ENCODE data around the gene MAP3K5. TPM values are rescaled to one million over a fixed set of nuclear protein-coding genes. Genes with fewer than 3 reads are reported as not detected.

MAP3K5 gene
- polyA plus RNA-seq, 1 experiment, result 2.5 TPM

GRCh38 chr6:136576821-136577220 is 215.5 kb downstream of the MAP3K5 start:
- Histone ChIP-seq H3K36me3 (ENCODE audit: control insufficient read depth, insufficient read depth, low read length) (no peaks in the 10 kb centered on the region), H3K4me3 (ENCODE audit: low read depth, low read length) (no peak overlapping the region), H3K27me3 (ENCODE audit: control insufficient read depth, insufficient read depth, low read length) (no peaks in the 10 kb centered on the region)
- no peak for DNase-seq (ENCODE audit: low read depth)
- ChIA-PET POLR2A (no interaction called here), CTCF (no interaction called here)
- TF ChIP-seq, protein P1, sequence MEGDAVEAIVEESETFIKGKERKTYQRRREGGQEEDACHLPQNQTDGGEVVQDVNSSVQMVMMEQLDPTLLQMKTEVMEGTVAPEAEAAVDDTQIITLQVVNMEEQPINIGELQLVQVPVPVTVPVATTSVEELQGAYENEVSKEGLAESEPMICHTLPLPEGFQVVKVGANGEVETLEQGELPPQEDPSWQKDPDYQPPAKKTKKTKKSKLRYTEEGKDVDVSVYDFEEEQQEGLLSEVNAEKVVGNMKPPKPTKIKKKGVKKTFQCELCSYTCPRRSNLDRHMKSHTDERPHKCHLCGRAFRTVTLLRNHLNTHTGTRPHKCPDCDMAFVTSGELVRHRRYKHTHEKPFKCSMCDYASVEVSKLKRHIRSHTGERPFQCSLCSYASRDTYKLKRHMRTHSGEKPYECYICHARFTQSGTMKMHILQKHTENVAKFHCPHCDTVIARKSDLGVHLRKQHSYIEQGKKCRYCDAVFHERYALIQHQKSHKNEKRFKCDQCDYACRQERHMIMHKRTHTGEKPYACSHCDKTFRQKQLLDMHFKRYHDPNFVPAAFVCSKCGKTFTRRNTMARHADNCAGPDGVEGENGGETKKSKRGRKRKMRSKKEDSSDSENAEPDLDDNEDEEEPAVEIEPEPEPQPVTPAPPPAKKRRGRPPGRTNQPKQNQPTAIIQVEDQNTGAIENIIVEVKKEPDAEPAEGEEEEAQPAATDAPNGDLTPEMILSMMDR (IDR thresholded peaks at IDR 0.05; ENCODE audit: insufficient read depth, low read depth, low read length), result no peak

DNA sequence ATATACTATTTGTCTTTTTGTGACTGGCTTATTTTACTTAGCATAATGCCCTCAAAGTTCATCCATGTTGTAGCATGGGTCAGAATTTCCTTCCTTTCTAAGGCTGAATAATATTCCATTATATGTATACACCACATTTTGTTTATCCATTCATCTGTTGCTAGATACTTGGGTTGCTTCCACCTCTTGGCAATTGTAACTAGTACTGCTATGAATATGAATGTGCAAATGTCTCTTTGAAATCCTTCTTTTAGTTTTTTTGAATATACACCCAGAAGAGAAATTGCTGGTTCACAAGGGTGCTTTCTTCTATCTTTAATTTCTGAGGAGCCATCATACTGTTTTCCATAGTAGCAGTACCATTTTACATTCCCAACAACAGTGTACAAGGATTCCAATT is 220.8 kb downstream of the MAP3K5 start:
- H3K36me3 ChIP-seq (ENCODE audit: control insufficient read depth, insufficient read depth, low read length), result no peaks in the 10 kb centered on the region
- H3K27me3 ChIP-seq (ENCODE audit: control insufficient read depth, insufficient read depth, low read length), result no peaks in the 10 kb centered on the region
- TF ChIP-seq, protein P1 (IDR thresholded peaks at IDR 0.05; ENCODE audit: insufficient read depth, low read depth, low read length), result no peak
- ChIA-PET POLR2A (no interaction called here), CTCF (no interaction called here)
- H3K4me3 ChIP-seq (ENCODE audit: low read depth, low read length), result no peak overlapping the region
- DNase-seq (ENCODE audit: low read depth), result no peak

GRCh38 chr6:136571065-136571464 is 221.2 kb downstream of the MAP3K5 start:
- TF ChIP-seq, protein P1 (IDR thresholded peaks at IDR 0.05; ENCODE audit: insufficient read depth, low read depth, low read length), result no peak
- H3K4me3 ChIP-seq (ENCODE audit: low read depth, low read length), result no peak overlapping the region
- DNase-seq (ENCODE audit: low read depth), result no peak

DNA sequence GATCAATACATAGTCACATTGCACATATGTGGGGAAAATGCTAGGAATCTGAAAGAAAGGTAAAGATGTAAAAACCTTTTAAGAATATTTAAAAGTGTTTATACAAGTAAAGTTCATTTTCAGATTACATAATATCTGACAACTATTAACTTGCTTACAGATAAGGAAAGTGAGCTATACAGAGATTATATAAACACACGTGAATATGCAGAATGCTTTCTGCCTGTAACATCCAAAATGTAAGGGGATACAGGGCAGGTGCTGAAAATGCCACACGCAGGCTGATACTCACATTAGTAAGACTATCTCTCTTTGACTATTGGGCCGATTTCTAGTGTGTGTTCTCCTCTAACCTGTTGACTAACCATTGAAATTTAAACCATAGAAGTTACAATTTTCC is 224.1 kb downstream of the MAP3K5 start:
- POLR2A ChIA-PET, result no interaction called here
- CTCF ChIA-PET, result interaction anchor here (1.5 kb wide), 1 partner anchor 13 kb away, joined by 4 read pairs; no protein-coding TSS in a partner anchor
- DNase-seq (ENCODE audit: low read depth), result no peak
- H3K4me3 ChIP-seq (ENCODE audit: low read depth, low read length), result no peak overlapping the region
- no peaks in the 10 kb centered on the region for H3K27me3 ChIP-seq (ENCODE audit: control insufficient read depth, insufficient read depth, low read length)
- no peaks in the 10 kb centered on the region for H3K36me3 ChIP-seq (ENCODE audit: control insufficient read depth, insufficient read depth, low read length)
- TF ChIP-seq, protein P1 (IDR thresholded peaks at IDR 0.05; ENCODE audit: insufficient read depth, low read depth, low read length), result no peak

More at GRCh38 chr6:136571065-136571464, 221.2 kb downstream of the MAP3K5 start:
- ChIA-PET POLR2A (no interaction called here), CTCF (interaction anchor here (2.5 kb wide), 1 partner anchor 10 kb away, joined by 6 read pairs; no protein-coding TSS in a partner anchor)
- Histone ChIP-seq H3K27me3 (ENCODE audit: control insufficient read depth, insufficient read depth, low read length) (no peaks in the 10 kb centered on the region), H3K36me3 (ENCODE audit: control insufficient read depth, insufficient read depth, low read length) (no peaks in the 10 kb centered on the region)

DNA sequence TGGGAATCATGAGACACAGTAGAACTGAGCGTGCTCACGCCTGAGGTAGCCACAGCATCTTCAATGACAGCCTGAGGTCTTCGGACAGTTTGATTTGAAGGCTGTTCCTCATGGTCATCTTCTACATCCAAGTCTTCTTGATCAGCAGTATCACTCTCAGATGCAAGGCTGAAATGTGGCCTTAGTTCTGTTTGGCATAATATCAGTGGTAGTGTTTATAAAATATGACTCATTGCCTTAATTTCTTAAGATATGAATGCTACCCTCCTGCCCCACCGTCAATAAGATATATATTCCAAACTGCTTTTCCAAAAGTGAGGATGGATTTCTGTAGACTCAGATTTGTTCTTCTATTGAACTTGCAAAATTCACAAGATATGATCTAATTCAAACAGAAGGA is 224.6 kb downstream of the MAP3K5 start:
- CTCF ChIA-PET, result interaction anchor here (1.5 to 1.8 kb wide), 2 partner anchors 14 to 17 kb away, joined by 4 read pairs; partner anchors contain the start of gene MAP7
- POLR2A ChIA-PET, result no interaction called here
- no peaks in the 10 kb centered on the region for H3K27me3 ChIP-seq (ENCODE audit: control insufficient read depth, insufficient read depth, low read length)

More for the DNA sequence above, 224.6 kb downstream of the MAP3K5 start:
- no peaks in the 10 kb centered on the region for H3K36me3 ChIP-seq (ENCODE audit: control insufficient read depth, insufficient read depth, low read length)
- TF ChIP-seq, protein P1 (IDR thresholded peaks at IDR 0.05; ENCODE audit: insufficient read depth, low read depth, low read length), result no peak
- DNase-seq (ENCODE audit: low read depth), result no peak
- H3K4me3 ChIP-seq (ENCODE audit: low read depth, low read length), result no peak overlapping the region
